HTERT RPE-1 (cell line): Measurements from ENCODE around the gene PTPN23.
"Not testable (repeated sequence)": the region's sequence is repeated elsewhere in the genome, so short reads cannot be mapped to it uniquely, and the experiment has no call there.

Source experiments
- in situ Hi-C: fragments of 300-500 bp; cut with MboI; formaldehyde crosslinking; loops from 4 replicates; pipeline ENCODE4 v1.14.3; 2020; ENCODE audit warnings: low sequenced_read_pairs

PTPN23 gene

GRCh38 chr3:47380601-47381316 lies at the start of gene PTPN23:
Gene PTPN23 (plus strand): TSS chr3:47381021. CDS start chr3:47381097, 76 bp downstream.
- in situ Hi-C loops = no loop called here

- in situ Hi-C loops = no loop called here
These were observed 46.9 kb upstream of the PTPN23 start for GRCh38 chr3:47333907-47334306.

- in situ Hi-C loops = no loop called here
These were observed 43.2 kb upstream of the PTPN23 start for GRCh38 chr3:47337656-47338055.

GRCh38 chr3:47339951-47340350 lies 40.9 kb upstream of the PTPN23 start:
- in situ Hi-C loops = no loop called here

- in situ Hi-C loops = no loop called here
These were observed 40.0 kb upstream of the PTPN23 start for GRCh38 chr3:47340866-47341265.

GRCh38 chr3:47342151-47342550 lies 38.7 kb upstream of the PTPN23 start:
- in situ Hi-C loops = no loop called here

- in situ Hi-C loops = no loop called here
These were observed 38.0 kb upstream of the PTPN23 start for GRCh38 chr3:47342812-47343211.

- in situ Hi-C loops = no loop called here
These were observed 37.3 kb upstream of the PTPN23 start for GRCh38 chr3:47343471-47343971.

- in situ Hi-C loops = no loop called here
These were observed 35.9 kb upstream of the PTPN23 start for GRCh38 chr3:47344971-47345370.

- in situ Hi-C loops = no loop called here
These were observed 33.5 kb upstream of the PTPN23 start for GRCh38 chr3:47347217-47347801.

- in situ Hi-C loops = no loop called here
These were observed 32.2 kb upstream of the PTPN23 start for GRCh38 chr3:47348411-47349154.

GRCh38 chr3:47355010-47355409 lies 25.8 kb upstream of the PTPN23 start:
- in situ Hi-C loops = no loop called here

- in situ Hi-C loops = no loop called here
These were observed 24.6 kb upstream of the PTPN23 start for GRCh38 chr3:47356201-47356600.

- in situ Hi-C loops = no loop called here
These were observed 21.5 kb upstream of the PTPN23 start for GRCh38 chr3:47359323-47359722.

- in situ Hi-C loops = not testable (repeated sequence)
These were observed 20.7 kb upstream of the PTPN23 start for GRCh38 chr3:47360110-47360517.

GRCh38 chr3:47362701-47363100 lies 18.1 kb upstream of the PTPN23 start:
- in situ Hi-C loops = no loop called here

- in situ Hi-C loops = no loop called here
These were observed 15.3 kb upstream of the PTPN23 start for GRCh38 chr3:47365213-47366153.

- in situ Hi-C loops = no loop called here
These were observed 14.0 kb upstream of the PTPN23 start for GRCh38 chr3:47366833-47367232.

GRCh38 chr3:47367631-47368030 lies 13.2 kb upstream of the PTPN23 start:
- in situ Hi-C loops = no loop called here

GRCh38 chr3:47370020-47370419 lies 10.8 kb upstream of the PTPN23 start:
- in situ Hi-C loops = not testable (repeated sequence)
